ENCODE results near the gene NDUFAF5. TPM values are rescaled to one million over a fixed set of nuclear protein-coding genes. Genes with fewer than 3 reads are reported as not detected.

The NDUFAF5 gene
- total and polyA plus RNA-seq, 2 donors from 2014 or later: 26.4 to 52.1 TPM

- no peak for FAIRE-seq
- TF ChIP-seq, protein P1, sequence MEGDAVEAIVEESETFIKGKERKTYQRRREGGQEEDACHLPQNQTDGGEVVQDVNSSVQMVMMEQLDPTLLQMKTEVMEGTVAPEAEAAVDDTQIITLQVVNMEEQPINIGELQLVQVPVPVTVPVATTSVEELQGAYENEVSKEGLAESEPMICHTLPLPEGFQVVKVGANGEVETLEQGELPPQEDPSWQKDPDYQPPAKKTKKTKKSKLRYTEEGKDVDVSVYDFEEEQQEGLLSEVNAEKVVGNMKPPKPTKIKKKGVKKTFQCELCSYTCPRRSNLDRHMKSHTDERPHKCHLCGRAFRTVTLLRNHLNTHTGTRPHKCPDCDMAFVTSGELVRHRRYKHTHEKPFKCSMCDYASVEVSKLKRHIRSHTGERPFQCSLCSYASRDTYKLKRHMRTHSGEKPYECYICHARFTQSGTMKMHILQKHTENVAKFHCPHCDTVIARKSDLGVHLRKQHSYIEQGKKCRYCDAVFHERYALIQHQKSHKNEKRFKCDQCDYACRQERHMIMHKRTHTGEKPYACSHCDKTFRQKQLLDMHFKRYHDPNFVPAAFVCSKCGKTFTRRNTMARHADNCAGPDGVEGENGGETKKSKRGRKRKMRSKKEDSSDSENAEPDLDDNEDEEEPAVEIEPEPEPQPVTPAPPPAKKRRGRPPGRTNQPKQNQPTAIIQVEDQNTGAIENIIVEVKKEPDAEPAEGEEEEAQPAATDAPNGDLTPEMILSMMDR (IDR thresholded peaks at IDR 0.05; ENCODE audit: borderline replicate concordance, extremely low read depth, insufficient read depth): no peak
- Histone ChIP-seq H3K9ac (ENCODE audit: low read length in 3 of 3) (no peak overlapping the region), H3K4me3 (ENCODE audit: low read length in 3 of 3) (no peak overlapping the region), H3K4me1 (ENCODE audit: control insufficient read depth in 2 of 3, insufficient read depth in 2 of 3, low read depth in 1 of 3, low read length in 3 of 3) (no peaks in the 10 kb centered on the region), H3K9me3 (ENCODE audit: control insufficient read depth in 2 of 3, insufficient read depth in 1 of 3, low read length in 3 of 3) (no peaks in the 10 kb centered on the region), H3K27me3 (ENCODE audit: control insufficient read depth, insufficient read depth, low read length) (no peaks in the 10 kb centered on the region), H3K36me3 (ENCODE audit: control insufficient read depth in 2 of 3, insufficient read depth in 3 of 3, low read length in 3 of 3) (peaks cover 11 to 36% (median 14%) of the 10 kb centered on the region in 3 donors), H3K27ac (ENCODE audit: low read depth in 2 of 2, low read length in 2 of 2) (no peak overlapping the region)
- intact Hi-C loops (cut with DNase I): loop anchor here (10.0 kb wide), 1 partner anchor 652 kb away; no protein-coding TSS in a partner anchor
- no peak for DNase-seq
These were observed 7.6 kb upstream of the NDUFAF5 start for GRCh38 chr20:13777171-13777601.

GRCh38 chr20:13778827-13779226 lies 6.0 kb upstream of the NDUFAF5 start:
- FAIRE-seq: no peak
- intact Hi-C loops (cut with DNase I): loop anchor here (10.0 kb wide), 1 partner anchor 654 kb away; no protein-coding TSS in a partner anchor
- peaks cover 11 to 30% (median 12%) of the 10 kb centered on the region in 3 donors for H3K36me3 ChIP-seq (ENCODE audit: control insufficient read depth in 2 of 3, insufficient read depth in 3 of 3, low read length in 3 of 3)

DNA sequence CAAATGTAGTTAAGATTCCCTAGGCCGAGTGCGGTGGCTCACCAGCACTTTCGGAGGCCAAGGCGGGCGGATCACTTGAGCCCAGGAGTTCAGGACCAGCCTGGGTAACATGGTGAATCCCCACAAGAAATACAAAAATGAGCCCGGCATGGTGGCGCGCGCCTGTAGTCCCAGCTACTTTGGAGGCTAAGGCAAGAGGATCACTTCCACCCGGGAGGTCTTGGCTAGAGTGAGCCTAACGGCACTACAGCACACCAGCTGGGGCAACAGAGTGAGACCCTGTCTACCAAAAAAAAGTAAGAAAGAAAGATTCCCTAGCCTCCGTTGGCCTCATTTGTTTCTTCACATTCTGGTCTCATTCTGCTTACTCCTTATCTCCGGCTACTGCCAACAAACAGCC lies 1.3 kb upstream of the NDUFAF5 start:
- intact Hi-C loops (cut with DNase I): no loop called here
- DNase-seq (no peak), FAIRE-seq (no peak)
- peak overlapping the region in 1 of 3 donors; percentile 13 for H3K4me3 ChIP-seq (ENCODE audit: low read length in 3 of 3)
- H3K27ac ChIP-seq (ENCODE audit: low read depth in 2 of 2, low read length in 2 of 2): no peak overlapping the region
- H3K4me1 ChIP-seq (ENCODE audit: control insufficient read depth in 2 of 3, insufficient read depth in 2 of 3, low read depth in 1 of 3, low read length in 3 of 3): peaks cover 0 to 18% (median 11%) of the 10 kb centered on the region in 3 donors
- H3K9ac ChIP-seq (ENCODE audit: low read length in 3 of 3): no peak overlapping the region
- no peaks in the 10 kb centered on the region for H3K9me3 ChIP-seq (ENCODE audit: control insufficient read depth in 2 of 3, insufficient read depth in 1 of 3, low read length in 3 of 3)
- TF ChIP-seq, protein P1 (IDR thresholded peaks at IDR 0.05; ENCODE audit: borderline replicate concordance, extremely low read depth, insufficient read depth): no peak
- H3K27me3 ChIP-seq (ENCODE audit: control insufficient read depth, insufficient read depth, low read length): no peaks in the 10 kb centered on the region
- peaks cover 0 to 10% (median 3%) of the 10 kb centered on the region in 3 donors for H3K36me3 ChIP-seq (ENCODE audit: control insufficient read depth in 2 of 3, insufficient read depth in 3 of 3, low read length in 3 of 3)

More at GRCh38 chr20:13778827-13779226, 6.0 kb upstream of the NDUFAF5 start:
- Histone ChIP-seq H3K4me3 (ENCODE audit: low read length in 3 of 3) (no peak overlapping the region), H3K27ac (ENCODE audit: low read depth in 2 of 2, low read length in 2 of 2) (no peak overlapping the region), H3K4me1 (ENCODE audit: control insufficient read depth in 2 of 3, insufficient read depth in 2 of 3, low read depth in 1 of 3, low read length in 3 of 3) (peaks cover 0 to 5% (median 0%) of the 10 kb centered on the region in 3 donors), H3K9me3 (ENCODE audit: control insufficient read depth in 2 of 3, insufficient read depth in 1 of 3, low read length in 3 of 3) (no peaks in the 10 kb centered on the region), H3K9ac (ENCODE audit: low read length in 3 of 3) (no peak overlapping the region), H3K27me3 (ENCODE audit: control insufficient read depth, insufficient read depth, low read length) (no peaks in the 10 kb centered on the region)
- DNase-seq: no peak
- TF ChIP-seq, protein P1 (IDR thresholded peaks at IDR 0.05; ENCODE audit: borderline replicate concordance, extremely low read depth, insufficient read depth): no peak

Data from kidney (tissue), 14 donors.